Measurements from ENCODE around the gene SOWAHA. TPM values are rescaled to one million over a fixed set of nuclear protein-coding genes. Genes with fewer than 3 reads are reported as not detected.

Gene SOWAHA
- polyA plus RNA-seq, 10 donors = 0.04 to 0.21 (median 0.13) TPM

- DNase-seq = peak in 1 of 3 donors; percentile 50
These were observed 12.8 kb downstream of the SOWAHA start for GRCh38 chr5:132825834-132826391.

- DNase-seq = no peak
These were observed 13.5 kb downstream of the SOWAHA start for GRCh38 chr5:132826424-132827082.

GRCh38 chr5:132827943-132828673, 15.0 kb downstream of the SOWAHA start:
- no peak for DNase-seq

GRCh38 chr5:132828846-132829494, 15.9 kb downstream of the SOWAHA start:
- no peak for DNase-seq

- peak; percentile 56 to 94 (median 81) for DNase-seq
These were observed 16.8 kb downstream of the SOWAHA start for GRCh38 chr5:132829742-132830435.

GRCh38 chr5:132830436-132831094, 17.5 kb downstream of the SOWAHA start, which contains the start of gene SHROOM1:
SHROOM1 (minus strand) TSS chr5:132830647; CDS start chr5:132826140, 4,507 bp downstream.
- DNase-seq = peak in 1 of 3 donors; percentile 73

- DNase-seq = no peak
These were observed 18.2 kb downstream of the SOWAHA start for GRCh38 chr5:132831095-132831860.

- no peak for DNase-seq
These were observed 19.5 kb downstream of the SOWAHA start for GRCh38 chr5:132832612-132833011.

- no peak for DNase-seq
These were observed 21.0 kb downstream of the SOWAHA start for GRCh38 chr5:132834057-132834456.

- DNase-seq = no peak
These were observed 23.8 kb downstream of the SOWAHA start for GRCh38 chr5:132836852-132837251.

GRCh38 chr5:132837868-132838267, 24.8 kb downstream of the SOWAHA start:
- no peak for DNase-seq

- no peak for DNase-seq
These were observed 25.6 kb downstream of the SOWAHA start for GRCh38 chr5:132838516-132839282.

GRCh38 chr5:132839426-132840301, 26.6 kb downstream of the SOWAHA start:
- DNase-seq = no peak

GRCh38 chr5:132840313-132840712, 27.2 kb downstream of the SOWAHA start:
- no peak for DNase-seq

GRCh38 chr5:132840896-132841295, 27.8 kb downstream of the SOWAHA start:
- no peak for DNase-seq

- DNase-seq = no peak
These were observed 28.2 kb downstream of the SOWAHA start for GRCh38 chr5:132841305-132841704.

- no peak for DNase-seq
These were observed 35.2 kb downstream of the SOWAHA start for GRCh38 chr5:132848270-132848669.

- no peak for DNase-seq
These were observed 36.2 kb downstream of the SOWAHA start for GRCh38 chr5:132849347-132849746.

- no peak for DNase-seq
These were observed 37.0 kb downstream of the SOWAHA start for GRCh38 chr5:132850066-132850465.

Data from muscle of back (tissue), 11 donors.